Measurements from ENCODE around the gene SLC30A7.

- TF ChIP-seq USF1 (IDR thresholded peaks at IDR 0.05) (no peak), TAF1 (IDR thresholded peaks at IDR 0.05; ENCODE audit: low read depth) (no peak), FOXM1 (IDR thresholded peaks at IDR 0.05; ENCODE audit: borderline replicate concordance, low read depth) (no peak)
These were observed 27.4 kb upstream of the SLC30A7 start for GRCh38 chr1:100868364-100868995.

All from Ishikawa (cell line).